GM23338 (cell line): ENCODE results near the gene IKZF1.

ENCODE experiments used
- CREB1 ChIP-seq: fragments of 250-450 bp; sonication (Bioruptor Pico); IDR thresholded peaks from 2 replicates; pipeline ENCODE4 v1.5.0; 2020; ENCODE audit warnings: low read depth, mild to moderate bottlenecking, moderate library complexity
- CTCF ChIP-seq, 2 experiments: fragments of 200-600 bp in 1 of 2; sonication (generic) in 1 of 2; conservative IDR thresholded peaks; 2 replicates each; pipeline versions ENCODE4 v1.5.1 to v1.6.1; 2016 to 2017; ENCODE audit warnings: antibody characterized with exemption in 2 of 2, low read depth in 2 of 2, mild to moderate bottlenecking in 2 of 2, moderate library complexity in 1 of 2
- ETS1 ChIP-seq: IDR thresholded peaks from 2 replicates; pipeline ENCODE4 v1.6.1; 2016; ENCODE audit warnings: antibody characterized with exemption
- EZH2 ChIP-seq: fragments of 200-600 bp; sonication (generic); IDR thresholded peaks from one replicate; pipeline ENCODE4 v1.8.0; 2017; ENCODE audit warnings: antibody characterized with exemption, mild to moderate bottlenecking, low read depth; ENCODE audit not compliant: unreplicated experiment
- EZH2phosphoT487 ChIP-seq: fragments of 200-600 bp; sonication (generic); IDR thresholded peaks from one replicate; pipeline ENCODE4 v1.8.1; 2018; ENCODE audit warnings: antibody characterized with exemption; ENCODE audit not compliant: unreplicated experiment
- JUNB ChIP-seq: IDR thresholded peaks from one replicate; pipeline ENCODE4 v1.6.1; 2016; ENCODE audit warnings: antibody characterized with exemption; ENCODE audit not compliant: unreplicated experiment
- POLR2AphosphoS5 ChIP-seq: IDR thresholded peaks from 2 replicates; pipeline ENCODE4 v1.6.1; 2016; ENCODE audit warnings: antibody characterized with exemption, low read depth
- ZNF114 ChIP-seq: fragments of 250-450 bp; sonication (Bioruptor Pico); IDR thresholded peaks from 2 replicates; pipeline ENCODE4 v1.5.0; 2020; ENCODE audit warnings: mild to moderate bottlenecking, moderate library complexity
- ZNF331 ChIP-seq: fragments of 250-450 bp; sonication (Bioruptor Pico); IDR thresholded peaks from 2 replicates; pipeline ENCODE4 v1.5.0; 2020; ENCODE audit warnings: low read depth, mild to moderate bottlenecking, moderate library complexity
- ZNF462 ChIP-seq: fragments of 250-450 bp; sonication (Bioruptor Pico); IDR thresholded peaks from 2 replicates; pipeline ENCODE4 v1.5.0; 2020; ENCODE audit warnings: mild to moderate bottlenecking, moderate library complexity
- TF ChIP-seq, protein P1 (sequence below): IDR thresholded peaks from one replicate; pipeline ENCODE4 v1.6.1; 2018; ENCODE audit warnings: antibody characterized with exemption; ENCODE audit not compliant: unreplicated experiment

- TF ChIP-seq CTCF (conservative IDR thresholded peaks at IDR 0.05; ENCODE audit: low read depth in 2 of 2) (no peak), EZH2phosphoT487 (no peak), EZH2 (no peak), POLR2AphosphoS5 (no peak), CREB1 (CRISPR knock-in tag) (no peak), ZNF114 (CRISPR knock-in tag) (no peak), JUNB (no peak), ZNF331 (no peak), ZNF462 (CRISPR knock-in tag) (no peak), ETS1 (no peak)
- TF ChIP-seq, protein P1, sequence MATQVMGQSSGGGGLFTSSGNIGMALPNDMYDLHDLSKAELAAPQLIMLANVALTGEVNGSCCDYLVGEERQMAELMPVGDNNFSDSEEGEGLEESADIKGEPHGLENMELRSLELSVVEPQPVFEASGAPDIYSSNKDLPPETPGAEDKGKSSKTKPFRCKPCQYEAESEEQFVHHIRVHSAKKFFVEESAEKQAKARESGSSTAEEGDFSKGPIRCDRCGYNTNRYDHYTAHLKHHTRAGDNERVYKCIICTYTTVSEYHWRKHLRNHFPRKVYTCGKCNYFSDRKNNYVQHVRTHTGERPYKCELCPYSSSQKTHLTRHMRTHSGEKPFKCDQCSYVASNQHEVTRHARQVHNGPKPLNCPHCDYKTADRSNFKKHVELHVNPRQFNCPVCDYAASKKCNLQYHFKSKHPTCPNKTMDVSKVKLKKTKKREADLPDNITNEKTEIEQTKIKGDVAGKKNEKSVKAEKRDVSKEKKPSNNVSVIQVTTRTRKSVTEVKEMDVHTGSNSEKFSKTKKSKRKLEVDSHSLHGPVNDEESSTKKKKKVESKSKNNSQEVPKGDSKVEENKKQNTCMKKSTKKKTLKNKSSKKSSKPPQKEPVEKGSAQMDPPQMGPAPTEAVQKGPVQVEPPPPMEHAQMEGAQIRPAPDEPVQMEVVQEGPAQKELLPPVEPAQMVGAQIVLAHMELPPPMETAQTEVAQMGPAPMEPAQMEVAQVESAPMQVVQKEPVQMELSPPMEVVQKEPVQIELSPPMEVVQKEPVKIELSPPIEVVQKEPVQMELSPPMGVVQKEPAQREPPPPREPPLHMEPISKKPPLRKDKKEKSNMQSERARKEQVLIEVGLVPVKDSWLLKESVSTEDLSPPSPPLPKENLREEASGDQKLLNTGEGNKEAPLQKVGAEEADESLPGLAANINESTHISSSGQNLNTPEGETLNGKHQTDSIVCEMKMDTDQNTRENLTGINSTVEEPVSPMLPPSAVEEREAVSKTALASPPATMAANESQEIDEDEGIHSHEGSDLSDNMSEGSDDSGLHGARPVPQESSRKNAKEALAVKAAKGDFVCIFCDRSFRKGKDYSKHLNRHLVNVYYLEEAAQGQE: no peak
Observed at GRCh38 chr7:50295133-50295532, 9.4 kb upstream of the IKZF1 start.
